SK-N-SH (cell line): Measurements from ENCODE around the gene GPC5. TPM values are rescaled to one million over a fixed set of nuclear protein-coding genes. Genes with fewer than 3 reads are reported as not detected.

ENCODE experiments used
- CTCF ChIA-PET: fragments of 300-600, 350-600 bp; formaldehyde crosslinking; extraction: SDS; loops from one replicate; lab custom pipeline; 2021; lab: Yijun Ruan, JAX
- POLR2A ChIA-PET: fragments of 350-600 bp; sonication (Branson Sonifier 250); formaldehyde crosslinking; extraction: SDS; loops from one replicate; lab custom pipeline; 2020; ENCODE audit warnings: antibody characterized with exemption, inconsistent platforms; lab: Yijun Ruan, JAX
- DNase-seq: peaks from one replicate; pipeline ENCODE4 v3.0.0; 2012
- H2AFZ ChIP-seq: fragments of 200-600 bp; sonication (generic); 2 replicates; pipeline ENCODE4 v1.8.1; 2016; ENCODE audit warnings: antibody characterized with exemption, mild to moderate bottlenecking, low read depth
- H3F3A ChIP-seq: fragments of 200-600 bp; sonication (generic); replicated peaks from 2 replicates; pipeline ENCODE3; 2016; ENCODE audit warnings: antibody characterized with exemption, mild to moderate bottlenecking; ENCODE audit not compliant: insufficient read depth
- H3K27ac ChIP-seq, 2 experiments: fragments of 200-500 bp in 1 of 2; fragments of 200-600 bp in 1 of 2; sonication (Bioruptor generic) in 1 of 2; sonication (generic), shearing (Covaris generic) in 1 of 2; 2 replicates each; pipeline versions ENCODE4 v1.5.1 to v1.6.1; 2014 to 2016; ENCODE audit warnings: low read depth in 2 of 2, inconsistent platforms in 1 of 2, low read length in 1 of 2, mild to moderate bottlenecking in 1 of 2, mixed read lengths in 1 of 2
- H3K27me3 ChIP-seq: fragments of 200-600 bp; sonication (generic), shearing (Covaris generic); 2 replicates; pipeline ENCODE4 v1.6.1; 2016; ENCODE audit warnings: mixed run types; ENCODE audit not compliant: insufficient read depth
- H3K36me3 ChIP-seq, 2 experiments: fragments of 200-500 bp in 1 of 2; fragments of 200-600 bp in 1 of 2; sonication (Bioruptor generic) in 1 of 2; sonication (generic) in 1 of 2; replicated peaks in 1 of 2; 2 replicates each; pipeline versions ENCODE3 to v1.5.1; 2014 to 2016; ENCODE audit warnings: low read length in 1 of 2, mild to moderate bottlenecking in 1 of 2; ENCODE audit not compliant: insufficient read depth in 2 of 2, control insufficient read depth in 1 of 2
- H3K4me1 ChIP-seq, 2 experiments: fragments of 200-500 bp in 1 of 2; fragments of 200-600 bp in 1 of 2; sonication (Bioruptor generic) in 1 of 2; sonication (generic), shearing (Covaris generic) in 1 of 2; 2 replicates each; pipeline versions ENCODE4 v1.5.1 to v1.6.1; 2014 to 2016; ENCODE audit warnings: low read depth in 1 of 2, low read length in 1 of 2, mixed run types in 1 of 2; ENCODE audit not compliant: insufficient read depth in 2 of 2, control insufficient read depth in 1 of 2
- H3K4me2 ChIP-seq: fragments of 200-600 bp; sonication (generic), shearing (Covaris generic); 2 replicates; pipeline ENCODE4 v1.6.1; 2017; ENCODE audit warnings: mixed run types
- H3K4me3 ChIP-seq, 2 experiments: fragments of 200-500 bp in 1 of 2; fragments of 200-600 bp in 1 of 2; sonication (Bioruptor generic) in 1 of 2; sonication (generic), shearing (Covaris generic) in 1 of 2; 2 replicates each; pipeline versions ENCODE4 v1.5.1 to v1.8.1; 2014 to 2016; ENCODE audit warnings: low read depth in 2 of 2, inconsistent platforms in 1 of 2, low read length in 1 of 2, mild to moderate bottlenecking in 1 of 2, mixed read lengths in 1 of 2, moderate library complexity in 1 of 2
- H3K79me2 ChIP-seq: fragments of 200-600 bp; sonication (generic); 2 replicates; pipeline ENCODE4 v1.8.1; 2017; ENCODE audit warnings: mild to moderate bottlenecking; ENCODE audit not compliant: insufficient read depth
- H3K9ac ChIP-seq: fragments of 200-600 bp; sonication (generic); 2 replicates; pipeline ENCODE4 v1.6.1; 2017; ENCODE audit warnings: mixed run types
- H3K9me2 ChIP-seq: fragments of 200-600 bp; sonication (generic); 2 replicates; pipeline ENCODE4 v1.6.1; 2017; ENCODE audit warnings: mixed run types
- H3K9me3 ChIP-seq: fragments of 200-600 bp; sonication (generic); 2 replicates; pipeline ENCODE4 v1.6.1; 2017; ENCODE audit warnings: mixed run types, mild to moderate bottlenecking, moderate library complexity
- H4K20me1 ChIP-seq: fragments of 200-600 bp; sonication (generic); 2 replicates; pipeline ENCODE4 v1.6.1; 2017; ENCODE audit warnings: mild to moderate bottlenecking, mixed run types; ENCODE audit not compliant: insufficient read depth
- EP300 ChIP-seq, 2 experiments: IDR thresholded peaks; 2 replicates each; pipeline versions ENCODE4 v1.4.0 to v1.6.1; 2012; ENCODE audit warnings: borderline replicate concordance in 1 of 2, low read depth in 1 of 2, low read length in 1 of 2
- EZH2phosphoT487 ChIP-seq: fragments of 200-600 bp; sonication (generic); IDR thresholded peaks from 2 replicates; pipeline ENCODE4 v1.6.1; 2017; ENCODE audit warnings: low read depth, mixed run types, mild to moderate bottlenecking, antibody characterized with exemption, moderate library complexity, borderline replicate concordance
- FOSL2 ChIP-seq: IDR thresholded peaks from 2 replicates; pipeline ENCODE4 v1.4.0; 2012; ENCODE audit warnings: low read depth, mild to moderate bottlenecking, moderate library complexity, borderline replicate concordance
- FOXM1 ChIP-seq: IDR thresholded peaks from 2 replicates; pipeline ENCODE4 v1.4.0; 2012; ENCODE audit warnings: low read depth, mild to moderate bottlenecking
- GATA2 ChIP-seq: sonication (generic); formaldehyde crosslinking; IDR thresholded peaks from 2 replicates; pipeline ENCODE4 v1.5.0; 2020; ENCODE audit warnings: mild to moderate bottlenecking, missing genetic modification reagents
- IRF3 ChIP-seq: fragments of 150-350 bp; IDR thresholded peaks from 2 replicates; pipeline ENCODE4 v1.6.1; 2016; ENCODE audit warnings: mild to moderate bottlenecking, low read depth, low read length
- MAX ChIP-seq: IDR thresholded peaks from 2 replicates; pipeline ENCODE4 v1.4.0; 2012; ENCODE audit warnings: low read depth
- MEF2A ChIP-seq: IDR thresholded peaks from 2 replicates; pipeline ENCODE4 v1.4.0; 2012; ENCODE audit warnings: low read depth, borderline replicate concordance
- POLR2AphosphoS5 ChIP-seq: IDR thresholded peaks from 2 replicates; pipeline ENCODE4 v1.6.1; 2012; ENCODE audit warnings: low read depth, low read length
- RAD21 ChIP-seq: IDR thresholded peaks from 2 replicates; pipeline ENCODE4 v1.6.1; 2012; ENCODE audit warnings: mild to moderate bottlenecking, low read length
- REST ChIP-seq: IDR thresholded peaks from 2 replicates; pipeline ENCODE4 v1.6.1; 2012; ENCODE audit warnings: mild to moderate bottlenecking, low read depth, low read length, moderate library complexity
- RFX5 ChIP-seq: IDR thresholded peaks from 2 replicates; pipeline ENCODE4 v1.6.1; 2012; ENCODE audit warnings: mild to moderate bottlenecking, improper control_type of control experiment, low read length
- TCF12 ChIP-seq: IDR thresholded peaks from 2 replicates; pipeline ENCODE4 v1.4.0; 2012
- TEAD4 ChIP-seq: IDR thresholded peaks from 2 replicates; pipeline ENCODE4 v1.4.0; 2012; ENCODE audit warnings: mild to moderate bottlenecking, borderline replicate concordance; ENCODE audit not compliant: insufficient read depth
- YY1 ChIP-seq: IDR thresholded peaks from 2 replicates; pipeline ENCODE4 v1.4.0; 2012; ENCODE audit warnings: low read depth, mild to moderate bottlenecking
- ZBTB33 ChIP-seq: IDR thresholded peaks from 2 replicates; pipeline ENCODE4 v1.4.0; 2012; ENCODE audit warnings: low read depth, borderline replicate concordance
- WGBS: methylation state at CpG from one replicate; pipeline ENCODE4 v1.1.6; 2017; ENCODE audit warnings: low lambda C conversion rate; 5-methylcytosine and 5-hydroxymethylcytosine counted together
- polyA plus RNA-seq, 3 experiments: library from polyadenylated mRNA; depleted of rRNA; stranded (reverse); fragments of >200 nt; gene quantifications; 2 replicates each; pipeline ENCODE4 v1.2.3, GENCODE V29; 2012

The GPC5 gene
- polyA plus RNA-seq, 1 of the 3 experiments (the other 2 are of a cell fraction) = 0.03 TPM

- no peaks in the 10 kb centered on the region for H3K27me3 ChIP-seq
- H3K4me1 ChIP-seq = no peaks in the 10 kb centered on the region
- no peak overlapping the region for H3K9ac ChIP-seq
- H3K4me2 ChIP-seq = no peak overlapping the region
- no peaks in the 10 kb centered on the region for H4K20me1 ChIP-seq
- no peaks in the 10 kb centered on the region for H3K9me3 ChIP-seq
- H3K4me3 ChIP-seq = no peak overlapping the region
- POLR2A ChIA-PET = no interaction called here
- WGBS = 70% methylated on average over 4 of the region's 4 CpGs
- H2AFZ ChIP-seq = no peak overlapping the region
- no peaks in the 10 kb centered on the region for H3K36me3 ChIP-seq
- CTCF ChIA-PET = no interaction called here
- no peak overlapping the region for H3K27ac ChIP-seq
- TF ChIP-seq TEAD4 (no peak), FOXM1 (no peak), IRF3 (no peak), GATA2 (CRISPR knock-in tag) (no peak), RFX5 (no peak), RAD21 (no peak), YY1 (no peak), POLR2AphosphoS5 (no peak), MEF2A (no peak), EP300 (IDR thresholded peaks at IDR 0.05; ENCODE audit: borderline replicate concordance in 1 of 2, low read depth in 1 of 2, low read length in 1 of 2) (no peak), ZBTB33 (no peak)
- H3K9me2 ChIP-seq = no peaks in the 10 kb centered on the region
- no peaks in the 10 kb centered on the region for H3K79me2 ChIP-seq
- no peak for DNase-seq
- H3F3A ChIP-seq = no peaks in the 10 kb centered on the region
Observed at GRCh38 chr13:91655731-91656130, 257.3 kb downstream of the GPC5 start.

- Histone ChIP-seq H3K9me3 (no peaks in the 10 kb centered on the region), H3K4me3 (no peak overlapping the region), H3K9me2 (no peaks in the 10 kb centered on the region), H4K20me1 (no peaks in the 10 kb centered on the region), H3K4me2 (no peak overlapping the region), H3K9ac (no peak overlapping the region), H3K27me3 (no peaks in the 10 kb centered on the region), H2AFZ (no peak overlapping the region), H3K27ac (no peak overlapping the region), H3K4me1 (no peaks in the 10 kb centered on the region), H3K36me3 (no peaks in the 10 kb centered on the region), H3K79me2 (no peaks in the 10 kb centered on the region), H3F3A (no peaks in the 10 kb centered on the region)
- ChIA-PET POLR2A (no interaction called here), CTCF (interaction anchor here (1.0 kb wide), 1 partner anchor 10 kb away, joined by 3 read pairs; no protein-coding TSS in a partner anchor)
- 38% methylated on average over 2 of the region's 2 CpGs for WGBS
- TF ChIP-seq FOSL2 (no peak), TCF12 (no peak), REST (no peak), EZH2phosphoT487 (no peak), GATA2 (CRISPR knock-in tag) (no peak), MAX (no peak)
- DNase-seq = no peak
Observed at GRCh38 chr13:91657283-91657682, 258.9 kb downstream of the GPC5 start.
